HCT116 (cell line): ENCODE data around the gene UCKL1. TPM values are rescaled to one million over a fixed set of nuclear protein-coding genes. Genes with fewer than 3 reads are reported as not detected.
"Not testable (repeated sequence)": the region's sequence is repeated elsewhere in the genome, so short reads cannot be mapped to it uniquely, and the experiment has no call there.

Experiments used
- ATAC-seq: fragments of 200-7000 bp; cut with Tn5 transposase; 2 replicates; pipeline ENCODE4 v1.9.1; 2020; ENCODE audit warnings: mild to moderate bottlenecking, moderate library complexity
- BruUV-seq: library from RNA; stranded (reverse); fragments of 400-500 nt; replicated peaks from 2 replicates; lab custom pipeline; 2021; lab: Mats Ljungman, UMichigan
- CTCF ChIA-PET: fragments of 300-600 bp; sonication (Branson Sonifier 250); formaldehyde crosslinking; loops from one replicate; lab custom pipeline; 2021; ENCODE audit warnings: antibody characterized with exemption; lab: Charles Lee
- POLR2A ChIA-PET: fragments of 300-600, 350-600 bp; sonication (Branson Sonifier 250); formaldehyde crosslinking; loops from one replicate; lab custom pipeline; 2021; ENCODE audit warnings: antibody characterized with exemption; lab: Charles Lee
- RAD21 ChIA-PET, 2 experiments: fragments of 300-600 bp; sonication (Branson Sonifier 250); formaldehyde crosslinking; loops; one replicate each; lab custom pipeline; 2023; ENCODE audit warnings: low total read pairs in 2 of 2; ENCODE audit not compliant: uncharacterized antibody in 2 of 2, unreplicated experiment in 2 of 2, low non-redundant PET in 1 of 2; lab: Charles Lee
- DNase-seq: peaks from one replicate; pipeline ENCODE4 v3.0.0-alpha.2; 2010; ENCODE audit warnings: low read depth, low spot score
- H2AFZ ChIP-seq: fragments of 200-600 bp; shearing (Covaris generic), sonication (generic); 2 replicates; pipeline ENCODE4 v1.6.1; 2017; ENCODE audit warnings: low read depth, mixed run types, mixed read lengths, antibody characterized with exemption, low read length; ENCODE audit not compliant: poor library complexity, severe bottlenecking
- H3K27ac ChIP-seq: 2 replicates; pipeline ENCODE4 v1.5.1; 2012; ENCODE audit warnings: low read depth, low read length
- H3K27me3 ChIP-seq: fragments of 200-600 bp; sonication (generic); 2 replicates; pipeline ENCODE4 v1.6.1; 2016; ENCODE audit warnings: mixed run types, low read length, mixed read lengths; ENCODE audit not compliant: insufficient read depth
- H3K36me3 ChIP-seq, 2 experiments: fragments of 200-500 bp in 1 of 2; fragments of 200-600 bp in 1 of 2; sonication (Bioruptor generic) in 1 of 2; sonication (generic) in 1 of 2; 2 replicates each; pipeline versions ENCODE4 v1.5.1 to v1.6.1; 2014 to 2016; ENCODE audit warnings: low read length in 2 of 2, inconsistent platforms in 1 of 2, mixed read lengths in 1 of 2, mixed run types in 1 of 2; ENCODE audit not compliant: insufficient read depth in 2 of 2, control insufficient read depth in 1 of 2
- H3K4me1 ChIP-seq, 2 experiments: fragments of 200-600 bp in 1 of 2; sonication (generic) in 1 of 2; 2 replicates each; pipeline versions ENCODE4 v1.5.1 to v1.6.1; 2012 to 2017; ENCODE audit warnings: low read length in 2 of 2, inconsistent platforms in 1 of 2, mild to moderate bottlenecking in 1 of 2, mixed read lengths in 1 of 2, mixed run types in 1 of 2, moderate library complexity in 1 of 2; ENCODE audit not compliant: insufficient read depth in 2 of 2, control insufficient read depth in 1 of 2
- H3K4me2 ChIP-seq: fragments of 200-600 bp; sonication (generic); 2 replicates; pipeline ENCODE4 v1.6.1; 2017; ENCODE audit warnings: mixed run types, low read length, mixed read lengths
- H3K4me3 ChIP-seq, 2 experiments: fragments of 200-600 bp in 1 of 2; sonication (generic) in 1 of 2; replicated peaks in 1 of 2; 2 replicates each; pipeline ENCODE4 v1.5.1; 2011 to 2016; ENCODE audit warnings: low read length in 2 of 2, control low read depth in 1 of 2, low read depth in 1 of 2, mild to moderate bottlenecking in 1 of 2, mixed read lengths in 1 of 2, mixed run types in 1 of 2
- H3K79me2 ChIP-seq: fragments of 200-600 bp; sonication (generic); 2 replicates; pipeline ENCODE4 v1.6.1; 2017; ENCODE audit warnings: mild to moderate bottlenecking, mixed run types, low read length, moderate library complexity, mixed read lengths; ENCODE audit not compliant: insufficient read depth
- H3K9ac ChIP-seq: fragments of 200-600 bp; sonication (generic); 2 replicates; pipeline ENCODE4 v1.6.1; 2016; ENCODE audit warnings: low read length, mixed read lengths
- H3K9me2 ChIP-seq: fragments of 200-600 bp; sonication (generic), shearing (Covaris generic); 2 replicates; pipeline ENCODE4 v1.6.1; 2017; ENCODE audit warnings: mixed run types, mild to moderate bottlenecking, moderate library complexity; ENCODE audit not compliant: insufficient read depth
- H3K9me3 ChIP-seq, 2 experiments: fragments of 200-500 bp in 1 of 2; fragments of 200-600 bp in 1 of 2; sonication (Bioruptor generic) in 1 of 2; sonication (generic) in 1 of 2; 2 replicates each; pipeline ENCODE4 v1.6.1; 2014 to 2017; ENCODE audit warnings: low read length in 2 of 2, mixed read lengths in 2 of 2, inconsistent platforms in 1 of 2, low read depth in 1 of 2, mild to moderate bottlenecking in 1 of 2, mixed run types in 1 of 2, moderate library complexity in 1 of 2; ENCODE audit not compliant: control insufficient read depth in 1 of 2, insufficient read depth in 1 of 2
- H4K20me1 ChIP-seq: fragments of 200-600 bp; sonication (generic), shearing (Covaris generic); 2 replicates; pipeline ENCODE4 v1.6.1; 2017; ENCODE audit warnings: mixed run types, mild to moderate bottlenecking, moderate library complexity; ENCODE audit not compliant: insufficient read depth
- CEBPB ChIP-seq: IDR thresholded peaks from 2 replicates; pipeline ENCODE4 v1.6.1; 2012; ENCODE audit warnings: low read depth
- CTCF ChIP-seq, 3 experiments: fragments of 200-600 bp in 1 of 3; sonication (generic) in 1 of 3; IDR thresholded peaks in 2 of 3; conservative IDR thresholded peaks in 1 of 3; 2 replicates each; pipeline ENCODE4 v1.5.1; 2012 to 2017; ENCODE audit warnings: low read depth in 2 of 3, low read length in 2 of 3, antibody characterized with exemption in 1 of 3, borderline replicate concordance in 1 of 3, control low read depth in 1 of 3, mild to moderate bottlenecking in 1 of 3, mixed read lengths in 1 of 3, mixed run types in 1 of 3, moderate library complexity in 1 of 3; ENCODE audit not compliant: insufficient read depth in 1 of 3
- EZH2phosphoT487 ChIP-seq: fragments of 200-600 bp; IDR thresholded peaks from 2 replicates; pipeline ENCODE4 v1.6.1; 2018; ENCODE audit warnings: antibody characterized with exemption, borderline replicate concordance
- JUND ChIP-seq: IDR thresholded peaks from 2 replicates; pipeline ENCODE4 v1.6.1; 2012
- REST ChIP-seq: IDR thresholded peaks from 2 replicates; pipeline ENCODE4 v1.6.1; 2012; ENCODE audit warnings: low read depth
- intact Hi-C: fragments of 100-400 bp; cut with micrococcal nuclease; formaldehyde crosslinking; loops from 2 replicates; pipeline ENCODE4 v1.10.0; 2022
- total RNA-seq: library from RNA; stranded (reverse); gene quantifications from one replicate; pipeline ENCODE4 v1.2.1, GENCODE V29; 2021; ENCODE audit not compliant: unreplicated experiment

Gene UCKL1
- total RNA-seq, 1 experiment from 2014 or later: 54.2 TPM

- not testable (repeated sequence) for H3K36me3 ChIP-seq
These were observed 15.7 kb upstream of the UCKL1 start for GRCh38 chr20:63971960-63972311.

GRCh38 chr20:63970714-63971431 is 14.7 kb upstream of the UCKL1 start:
- Histone ChIP-seq H3K9ac (no peak overlapping the region), H4K20me1 (no peaks in the 10 kb centered on the region), H3K4me2 (no peak overlapping the region), H3K79me2 (peaks cover 4% of the 10 kb centered on the region; the same call in 1 of the 2 replicates), H3K27me3 (no peaks in the 10 kb centered on the region), H3K36me3 (0 out of 4 replicates have a peak, but pooled peaks cover 0 to 5% of the 10 kb centered on the region in 2 experiments), H3K27ac (no peak overlapping the region), H3K9me3 (no peaks in the 10 kb centered on the region), H3K4me3 (no peak overlapping the region), H2AFZ (no peak overlapping the region), H3K4me1 (peaks cover 21 to 37% of the 10 kb centered on the region in 2 experiments), H3K9me2 (no peaks in the 10 kb centered on the region)
- no TSS peak for BruUV-seq
- ChIA-PET CTCF (interaction anchor here (1.4 kb wide), 1 partner anchor 433 kb away, joined by 4 read pairs; no protein-coding TSS in a partner anchor), RAD21 (interaction anchor here in 1 of 2 experiments (0.6 kb wide), 1 partner anchor 433 kb away, joined by 7 read pairs; no protein-coding TSS in a partner anchor), POLR2A (no interaction called here)
- TF ChIP-seq CEBPB (no peak), JUND (no peak), EZH2phosphoT487 (no peak), CTCF (IDR thresholded peaks at IDR 0.05 in 2 of 3, conservative IDR thresholded peaks at IDR 0.05 in 1 of 3; ENCODE audit: borderline replicate concordance in 1 of 3, insufficient read depth in 1 of 3, low read depth in 2 of 3, low read length in 2 of 3) (no peak), REST (no peak)
- DNase-seq: no peak
- intact Hi-C loops: loop anchor here (10.0 kb wide), 2 partner anchors 106 to 186 kb away; partner anchors contain the start of genes ABHD16B and TPD52L2
- no peak for ATAC-seq

More at GRCh38 chr20:63971960-63972311, 15.7 kb upstream of the UCKL1 start:
- H2AFZ ChIP-seq, H3K4me2 ChIP-seq, BruUV-seq, ATAC-seq, DNase-seq, H3K79me2 ChIP-seq, H4K20me1 ChIP-seq, H3K4me3 ChIP-seq, H3K27me3 ChIP-seq, H3K9me3 ChIP-seq, H3K27ac ChIP-seq, POLR2A ChIA-PET, H3K9me2 ChIP-seq, H3K9ac ChIP-seq: not testable (repeated sequence)
- intact Hi-C loops: loop anchor here (10.0 kb wide), 2 partner anchors 107 to 187 kb away; partner anchors contain the start of genes ABHD16B and TPD52L2
- ChIA-PET RAD21 (interaction anchor here in 1 of 2 experiments (0.6 kb wide), 1 partner anchor 434 kb away, joined by 7 read pairs; no protein-coding TSS in a partner anchor), CTCF (interaction anchor here (1.4 kb wide), 1 partner anchor 434 kb away, joined by 4 read pairs; no protein-coding TSS in a partner anchor)
- peaks cover 21 to 37% of the 10 kb centered on the region in 2 experiments for H3K4me1 ChIP-seq
